SK-N-SH treated with all-trans-retinoic acid at 6 μM for 48 hours (cell line): ENCODE data around the gene RGL3.
A peak's percentile ranks its signal among the peaks of the same experiment; 100 is the strongest.

Source experiments
- ATAC-seq: fragments of 200-7000 bp; cut with Tn5 transposase; 3 replicates; pipeline ENCODE4 v1.9.1; 2020; ENCODE audit warnings: mild to moderate bottlenecking, moderate library complexity
- ARNTL ChIP-seq: fragments of 450-650 bp; formaldehyde crosslinking; IDR thresholded peaks from 2 replicates; pipeline ENCODE4 v1.5.0; 2020; ENCODE audit warnings: low read depth, mild to moderate bottlenecking, moderate library complexity, borderline replicate concordance
- BACH2 ChIP-seq: fragments of 250-450 bp; sonication (Bioruptor Pico); IDR thresholded peaks from 2 replicates; pipeline ENCODE4 v1.9.0; 2021; ENCODE audit warnings: mild to moderate bottlenecking, borderline replicate concordance
- CSRNP3 ChIP-seq: fragments of 250-450 bp; sonication (Bioruptor Pico); IDR thresholded peaks from 2 replicates; pipeline ENCODE4 v1.5.1; 2021; ENCODE audit warnings: mild to moderate bottlenecking, moderate library complexity
- ESRRG ChIP-seq: fragments of 250-450 bp; sonication (Bioruptor Pico); IDR thresholded peaks from 2 replicates; pipeline ENCODE4 v1.6.1; 2021; ENCODE audit warnings: mild to moderate bottlenecking
- GLIS3 ChIP-seq: fragments of 250-450 bp; sonication (Bioruptor Pico); IDR thresholded peaks from 2 replicates; pipeline ENCODE4 v1.5.0; 2020; ENCODE audit warnings: mild to moderate bottlenecking, moderate library complexity
- OSR1 ChIP-seq: fragments of 250-450 bp; sonication (Bioruptor Pico); IDR thresholded peaks from 2 replicates; pipeline ENCODE4 v1.8.0; 2022; ENCODE audit warnings: moderate library complexity, mild to moderate bottlenecking, inconsistent platforms
- PATZ1 ChIP-seq: fragments of 250-450 bp; sonication (Bioruptor Pico); IDR thresholded peaks from 2 replicates; pipeline ENCODE4 v1.8.0; 2020; ENCODE audit warnings: mild to moderate bottlenecking, moderate library complexity, borderline replicate concordance
- POU6F1 ChIP-seq: fragments of 250-450 bp; sonication (Bioruptor Pico); IDR thresholded peaks from 2 replicates; pipeline ENCODE4 v1.8.0; 2021; ENCODE audit warnings: low read depth, mild to moderate bottlenecking, moderate library complexity, borderline replicate concordance
- PPARA ChIP-seq: fragments of 250-450 bp; sonication (Bioruptor Pico); IDR thresholded peaks from 2 replicates; pipeline ENCODE4 v1.5.0; 2020; ENCODE audit warnings: mild to moderate bottlenecking, borderline replicate concordance
- RARB ChIP-seq: fragments of 250-450 bp; sonication (Bioruptor Pico); IDR thresholded peaks from 2 replicates; pipeline ENCODE4 v1.8.0; 2021; ENCODE audit warnings: mild to moderate bottlenecking, moderate library complexity
- SNAI2 ChIP-seq: fragments of 250-450 bp; sonication (Bioruptor Pico); IDR thresholded peaks from 2 replicates; pipeline ENCODE4 v1.5.0; 2020; ENCODE audit warnings: mild to moderate bottlenecking, moderate library complexity
- TOX ChIP-seq: fragments of 250-450 bp; sonication (Bioruptor Pico); IDR thresholded peaks from 2 replicates; pipeline ENCODE4 v1.8.0; 2021; ENCODE audit warnings: mild to moderate bottlenecking, moderate library complexity, borderline replicate concordance
- TSHZ2 ChIP-seq: fragments of 250-450 bp; sonication (Bioruptor Pico); IDR thresholded peaks from 2 replicates; pipeline ENCODE4 v1.5.0; 2020; ENCODE audit warnings: mild to moderate bottlenecking, moderate library complexity
- ZC3H10 ChIP-seq: fragments of 250-450 bp; sonication (Bioruptor Pico); IDR thresholded peaks from 2 replicates; pipeline ENCODE4 v1.5.1; 2021; ENCODE audit warnings: mild to moderate bottlenecking, moderate library complexity
- ZFP3 ChIP-seq: fragments of 250-450 bp; sonication (Bioruptor Pico); IDR thresholded peaks from 2 replicates; pipeline ENCODE4 v1.5.0; 2020; ENCODE audit warnings: mild to moderate bottlenecking, moderate library complexity
- ZFP30 ChIP-seq: fragments of 450-650 bp; formaldehyde crosslinking; IDR thresholded peaks from 2 replicates; pipeline ENCODE4 v1.5.0; 2022; ENCODE audit warnings: mild to moderate bottlenecking, moderate library complexity
- ZNF565 ChIP-seq: fragments of 450-650 bp; formaldehyde crosslinking; conservative IDR thresholded peaks from 2 replicates; pipeline ENCODE4 v1.5.0; 2020; ENCODE audit warnings: low read depth, mild to moderate bottlenecking, moderate library complexity
- ZNF70 ChIP-seq: fragments of 450-650 bp; formaldehyde crosslinking; IDR thresholded peaks from 2 replicates; pipeline ENCODE4 v1.5.0; 2020; ENCODE audit warnings: mild to moderate bottlenecking, moderate library complexity

The RGL3 gene

GRCh38 chr19:11347546-11348039 is 71.5 kb downstream of the RGL3 start:
- ATAC-seq, result no peak
- TF ChIP-seq ARNTL (no peak), RARB (CRISPR knock-in tag) (no peak), PATZ1 (CRISPR knock-in tag) (no peak), TOX (CRISPR knock-in tag) (no peak), ZFP30 (CRISPR knock-in tag) (no peak), PPARA (no peak), SNAI2 (no peak), BACH2 (CRISPR knock-in tag) (no peak), ZNF565 (CRISPR knock-in tag) (no peak), ZC3H10 (CRISPR knock-in tag) (no peak), ESRRG (CRISPR knock-in tag) (no peak), OSR1 (CRISPR knock-in tag) (no peak), GLIS3 (CRISPR knock-in tag) (no peak), POU6F1 (CRISPR knock-in tag) (no peak)

GRCh38 chr19:11346104-11346940 is 72.8 kb downstream of the RGL3 start, which contains the start of the genes CCDC159 and TMEM205:
Gene CCDC159 (plus strand): TSS chr19:11346519. CDS start chr19:11346607, 88 bp downstream.
Gene TMEM205 (minus strand): TSS chr19:11346268. CDS start chr19:11345619, 649 bp downstream.
- ATAC-seq, result peak; percentile 90
- 0 out of 2 replicates have a peak, but pooled peaks have one; percentile 40 for TF ChIP-seq TSHZ2
- TF ChIP-seq CSRNP3 (CRISPR knock-in tag), result no peak

- ATAC-seq, result no peak
- TF ChIP-seq ARNTL (no peak), OSR1 (CRISPR knock-in tag) (no peak), RARB (CRISPR knock-in tag) (no peak), GLIS3 (CRISPR knock-in tag) (no peak), ZFP3 (no peak), SNAI2 (no peak), POU6F1 (CRISPR knock-in tag) (no peak), ZNF70 (CRISPR knock-in tag) (no peak), BACH2 (CRISPR knock-in tag) (no peak), PPARA (no peak)
Observed at GRCh38 chr19:11345122-11345803, 73.9 kb downstream of the RGL3 start.
